GM21529 (cell line): Measurements from ENCODE around the gene SCAMP1.
"Not testable (repeated sequence)": the region's sequence is repeated elsewhere in the genome, so short reads cannot be mapped to it uniquely, and the experiment has no call there.

Experiments used
- ATAC-seq: cut with Tn5 transposase; IDR thresholded peaks from one replicate; pipeline ENCODE4 v1.9.1; 2021; ENCODE audit not compliant: unreplicated experiment

Gene SCAMP1, protein sequence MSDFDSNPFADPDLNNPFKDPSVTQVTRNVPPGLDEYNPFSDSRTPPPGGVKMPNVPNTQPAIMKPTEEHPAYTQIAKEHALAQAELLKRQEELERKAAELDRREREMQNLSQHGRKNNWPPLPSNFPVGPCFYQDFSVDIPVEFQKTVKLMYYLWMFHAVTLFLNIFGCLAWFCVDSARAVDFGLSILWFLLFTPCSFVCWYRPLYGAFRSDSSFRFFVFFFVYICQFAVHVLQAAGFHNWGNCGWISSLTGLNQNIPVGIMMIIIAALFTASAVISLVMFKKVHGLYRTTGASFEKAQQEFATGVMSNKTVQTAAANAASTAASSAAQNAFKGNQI

GRCh38 chr5:78359831-78360673, at the start of gene SCAMP1:
Gene SCAMP1 (plus strand): TSS chr5:78360617. CDS start chr5:78360672, 55 bp downstream.
- ATAC-seq, result peak; percentile 78

- no peak for ATAC-seq
Measured at GRCh38 chr5:78317515-78317914, 42.9 kb upstream of the SCAMP1 start.

DNA sequence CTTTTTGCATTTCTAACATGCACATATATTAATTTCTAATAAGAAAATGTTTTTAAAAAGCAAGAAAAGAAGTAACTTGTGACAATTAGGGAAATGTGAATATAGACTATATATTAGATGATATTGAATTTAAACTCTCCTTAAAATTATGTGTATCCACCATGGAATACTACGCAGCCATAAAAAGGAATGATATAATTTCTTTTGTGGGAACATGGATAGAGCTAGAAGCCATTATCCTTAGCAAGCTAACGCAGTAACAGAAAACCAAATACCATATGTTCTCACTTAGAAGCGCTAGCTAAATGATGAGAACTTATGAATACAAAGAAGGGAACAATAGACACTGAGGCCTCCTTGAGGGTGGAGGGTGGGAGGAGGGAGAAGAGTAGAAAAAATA, 42.1 kb upstream of the SCAMP1 start:
- no peak for ATAC-seq

DNA sequence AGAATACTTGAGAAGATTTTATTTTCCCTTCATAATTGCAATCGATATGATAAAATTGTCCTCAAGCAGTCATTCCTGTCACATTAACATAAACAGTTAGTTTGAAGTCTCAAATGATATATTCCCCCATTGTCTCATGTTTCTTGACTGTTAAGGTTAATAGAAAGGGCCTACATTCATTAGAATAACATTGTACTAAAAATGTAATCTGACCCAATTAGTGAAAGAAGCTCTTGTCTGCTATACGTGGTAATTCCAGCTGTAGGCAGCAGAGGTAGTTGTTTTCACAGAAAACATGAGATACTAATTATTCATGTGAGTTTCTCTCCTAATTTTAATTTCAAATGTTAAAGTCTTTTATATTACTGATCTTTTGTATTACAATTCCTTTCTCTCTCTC, 40.0 kb upstream of the SCAMP1 start:
- no peak for ATAC-seq

DNA sequence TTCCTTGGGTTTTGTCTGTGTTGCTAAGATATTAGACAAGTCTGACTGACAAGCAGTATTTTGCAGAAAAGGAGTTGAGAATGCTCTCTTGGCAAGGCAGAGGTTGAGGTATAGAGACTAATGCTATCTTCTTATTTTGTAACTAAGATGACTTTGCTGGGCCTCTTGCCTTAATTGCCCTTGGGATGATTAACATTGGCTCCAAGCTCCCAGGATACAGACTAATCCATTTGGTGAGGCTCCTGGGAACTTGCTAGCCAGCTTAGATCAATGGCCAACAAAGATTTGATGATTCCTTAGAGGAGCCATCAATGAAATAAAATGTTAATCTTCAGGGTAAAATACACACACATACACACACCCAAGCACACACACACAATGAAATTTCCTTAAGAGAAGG, 37.2 kb upstream of the SCAMP1 start:
- ATAC-seq, result no peak

GRCh38 chr5:78326930-78327329, 33.5 kb upstream of the SCAMP1 start:
- ATAC-seq, result no peak

- ATAC-seq, result no peak
Measured at GRCh38 chr5:78327761-78328510, 32.5 kb upstream of the SCAMP1 start.

- ATAC-seq, result no peak
Measured at GRCh38 chr5:78328585-78329173, 31.7 kb upstream of the SCAMP1 start.

DNA sequence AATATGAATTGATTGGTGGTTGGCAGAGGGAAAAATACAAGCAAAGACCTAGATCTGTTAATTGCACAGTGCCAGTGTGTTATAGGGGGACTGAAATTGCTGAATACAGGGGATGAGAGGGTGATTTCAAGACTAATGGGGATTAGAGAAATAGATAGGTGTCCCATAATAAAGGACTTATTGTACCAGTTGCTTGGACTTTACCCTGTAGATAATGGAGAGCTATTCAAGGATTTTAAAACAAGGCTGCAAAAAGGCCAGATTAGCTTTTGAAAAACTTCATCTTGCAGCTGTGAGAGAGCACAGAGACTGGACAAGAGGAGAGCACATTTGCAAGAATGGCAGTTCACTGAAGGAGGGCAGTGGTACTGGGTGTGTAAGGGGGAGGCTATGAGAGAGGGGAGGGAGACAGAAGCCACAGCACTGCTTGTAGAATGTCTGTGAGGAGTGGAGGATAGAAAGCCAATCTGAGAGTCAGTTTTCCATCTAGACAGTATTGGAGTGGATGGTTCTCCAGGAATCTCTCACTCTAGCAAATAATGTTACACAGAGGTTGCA, 28.8 kb upstream of the SCAMP1 start:
- ATAC-seq, result no peak

DNA sequence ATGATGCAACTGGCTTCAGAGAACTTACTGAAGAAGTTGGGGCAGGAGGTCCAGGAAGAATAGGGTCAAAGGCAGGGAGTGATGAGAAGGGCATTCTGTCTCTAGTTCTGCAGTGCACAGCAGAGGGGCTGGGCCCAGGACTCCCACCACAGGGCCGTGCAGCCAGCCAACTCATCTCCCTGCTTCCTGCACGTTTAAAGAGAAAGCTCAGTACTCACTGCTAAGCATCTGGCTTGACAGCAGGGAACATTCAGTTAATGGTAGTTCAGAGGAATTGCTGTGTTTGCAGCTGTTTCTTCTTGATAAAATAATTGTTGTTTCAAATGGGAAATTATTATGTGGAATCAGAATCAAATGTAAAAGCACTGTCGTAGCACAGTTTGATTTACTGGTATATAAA, 25.6 kb upstream of the SCAMP1 start:
- ATAC-seq, result no peak

GRCh38 chr5:78335976-78336375, 24.4 kb upstream of the SCAMP1 start:
- ATAC-seq, result no peak

GRCh38 chr5:78336698-78337097, 23.7 kb upstream of the SCAMP1 start:
- ATAC-seq, result no peak

DNA sequence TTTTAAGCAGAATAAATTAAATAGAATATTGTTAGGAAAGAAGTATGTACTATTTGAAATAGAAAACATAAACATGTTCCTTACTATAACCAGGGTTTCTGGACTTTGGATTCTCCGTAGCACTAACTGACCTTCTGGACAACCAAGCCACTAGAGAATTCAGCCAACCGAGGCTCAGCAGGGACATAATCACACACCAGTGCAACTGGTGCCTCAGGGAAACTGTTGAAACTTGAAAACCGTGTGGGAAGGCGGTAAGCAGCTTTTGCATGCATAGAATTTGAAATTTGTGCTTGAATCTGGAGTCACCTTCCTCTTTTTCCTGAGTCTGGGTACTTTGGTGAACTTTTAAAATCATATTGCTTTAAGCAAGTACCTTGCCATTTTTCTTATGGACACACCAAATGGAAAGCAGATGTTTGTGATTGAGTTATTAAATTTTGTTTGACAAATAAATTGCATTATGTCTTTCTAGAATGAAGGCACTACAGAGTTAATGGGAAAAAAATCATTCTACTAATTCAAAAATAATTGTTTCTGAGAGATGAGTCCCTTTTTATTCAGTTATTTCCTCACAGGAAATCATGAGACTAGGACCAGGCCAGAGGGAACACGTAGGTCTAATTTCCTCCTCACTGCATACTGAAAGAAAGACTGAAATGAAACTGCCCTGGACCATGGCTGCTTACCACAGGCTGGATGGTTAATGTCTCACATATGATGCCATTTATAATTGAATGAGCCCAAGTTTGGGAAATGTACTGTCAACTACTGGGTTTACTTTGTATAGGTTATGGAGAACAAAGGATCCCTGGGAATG, 20.6 kb upstream of the SCAMP1 start:
- no peak for ATAC-seq

- ATAC-seq, result no peak
Measured at GRCh38 chr5:78341440-78341839, 19.0 kb upstream of the SCAMP1 start.

DNA sequence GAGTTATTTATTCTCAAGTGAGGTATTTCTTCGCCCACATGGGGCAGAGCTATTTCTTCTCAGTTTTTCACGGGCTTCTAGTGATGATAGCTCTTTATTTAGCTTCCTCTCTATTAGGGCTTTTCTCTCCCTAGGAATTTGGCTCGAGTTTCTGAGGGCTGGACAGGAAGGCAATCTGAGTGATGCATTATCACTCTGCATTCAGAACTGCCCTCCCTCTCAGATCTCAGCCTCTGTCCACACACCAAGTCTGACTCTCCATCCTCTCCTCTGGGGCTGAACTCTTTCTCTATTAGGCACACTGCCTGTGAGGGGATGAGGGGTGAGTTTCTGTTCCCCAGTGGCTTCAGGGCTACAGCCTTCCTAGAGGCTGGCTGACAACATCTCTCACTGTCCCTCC, 14.9 kb upstream of the SCAMP1 start:
- ATAC-seq, result no peak

- no peak for ATAC-seq
Measured at GRCh38 chr5:78353520-78353919, 6.9 kb upstream of the SCAMP1 start.

DNA sequence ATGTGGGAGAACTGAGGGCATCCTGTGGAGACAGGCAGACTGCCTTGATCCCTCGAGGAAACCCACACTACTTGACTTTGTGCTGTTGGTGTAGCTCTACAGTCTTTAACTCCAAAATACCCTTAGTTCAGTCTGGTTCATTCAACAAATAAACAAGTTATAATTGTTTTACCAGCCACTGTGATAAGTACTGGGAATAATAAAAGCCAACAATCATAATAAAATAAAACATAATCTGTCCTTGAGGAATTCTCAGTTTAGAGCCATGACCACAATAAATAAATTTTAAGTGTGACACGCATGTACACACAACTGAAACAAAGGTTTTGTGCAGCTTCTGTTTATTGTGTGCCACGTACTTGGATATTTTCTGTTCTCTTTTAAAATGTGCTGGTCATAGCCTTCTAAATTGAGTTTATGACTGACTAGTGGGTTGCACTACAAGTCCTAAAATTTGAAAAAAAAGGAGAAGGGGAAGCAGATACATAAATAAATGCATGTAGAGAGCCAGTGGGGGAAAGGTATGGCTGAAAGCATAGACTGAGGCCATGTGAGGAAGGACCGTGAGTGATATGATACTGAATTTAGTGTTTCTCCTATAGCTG, 6.2 kb upstream of the SCAMP1 start:
- ATAC-seq, result no peak

- no peak for ATAC-seq
Measured at GRCh38 chr5:78355561-78355960, 4.9 kb upstream of the SCAMP1 start.

DNA sequence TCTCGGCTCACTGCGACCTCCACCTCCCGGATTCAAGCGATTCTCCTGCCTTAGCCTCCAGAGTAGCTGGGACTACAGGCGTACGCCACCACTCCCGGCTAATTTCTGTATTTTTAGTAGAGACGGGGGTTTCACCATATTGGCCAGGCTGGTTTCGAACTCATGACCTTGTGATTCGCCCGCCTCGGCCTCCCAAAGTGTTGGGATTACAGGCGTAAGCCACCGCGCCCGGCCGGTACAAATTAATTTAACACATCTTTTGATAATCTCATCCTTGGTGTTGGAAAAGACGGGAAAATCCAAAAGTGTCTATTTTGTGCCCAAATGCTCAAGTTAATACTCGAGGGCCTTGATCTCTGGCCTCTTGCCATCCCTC, 974 bp upstream of the SCAMP1 start:
- ATAC-seq, result not testable (repeated sequence)

DNA sequence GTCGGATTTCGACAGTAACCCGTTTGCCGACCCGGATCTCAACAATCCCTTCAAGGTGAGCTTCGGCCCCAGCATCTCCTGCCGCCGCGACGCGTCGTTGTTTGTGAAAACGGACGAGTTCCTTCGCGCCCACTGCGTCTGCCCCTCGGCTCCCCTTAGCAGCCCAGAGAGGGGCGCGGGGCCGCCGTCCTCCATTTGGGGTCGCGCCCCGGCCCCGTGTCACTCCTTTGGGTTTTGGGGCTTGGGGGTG, 182 bp downstream of the SCAMP1 start:
- ATAC-seq, result no peak
